EL (cell line): Measurements from ENCODE around the gene AHI1.
A peak's percentile ranks its signal among the peaks of the same experiment; 100 is the strongest.

Experiments
- DNase-seq: peaks from one replicate; pipeline ENCODE4 v3.0.0-alpha.2; 2016

Gene AHI1

DNA sequence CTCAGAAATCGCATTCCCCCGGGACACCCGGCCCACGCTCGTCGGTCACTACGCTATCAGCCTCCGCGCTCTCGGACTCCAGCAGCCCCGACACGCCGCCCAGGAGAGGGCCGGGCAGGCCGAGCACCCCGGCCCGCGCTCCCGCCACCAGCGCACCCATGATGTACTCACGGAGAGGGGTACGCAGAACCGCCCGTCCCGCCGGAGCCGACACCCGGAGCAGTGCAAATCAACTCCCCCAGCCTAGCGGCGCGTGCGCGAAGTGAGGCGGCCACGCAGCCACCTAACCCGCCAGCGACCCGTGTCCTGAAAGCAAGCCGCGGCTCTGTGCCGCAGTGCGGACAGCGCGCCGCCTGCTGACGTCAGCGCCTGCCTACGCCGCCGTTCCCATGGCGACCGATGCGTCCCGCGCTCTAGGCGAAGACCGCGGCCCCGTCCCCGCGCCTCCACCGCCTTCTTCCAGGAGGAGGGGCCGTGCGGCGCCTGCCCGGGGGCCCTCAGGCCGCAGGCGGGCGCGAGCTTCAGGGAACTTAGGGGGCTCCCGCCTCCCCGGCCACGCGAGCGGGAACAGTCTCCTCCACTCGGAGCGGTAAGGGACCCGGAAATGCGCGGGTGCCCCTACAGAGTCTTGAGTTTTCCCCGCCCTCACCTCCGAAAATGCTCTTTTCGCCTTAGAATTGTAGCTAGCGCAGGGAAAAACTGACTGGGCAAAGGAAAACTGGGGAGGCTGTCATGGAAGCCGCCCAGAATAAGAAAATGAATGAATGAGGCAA lies at the start of gene AHI1:
AHI1 (minus strand) TSS at position 329 of the 773 bp plus-strand sequence. CDS start 5,503 bp downstream, outside the sequence.
- DNase-seq, result peak; percentile 94

DNA sequence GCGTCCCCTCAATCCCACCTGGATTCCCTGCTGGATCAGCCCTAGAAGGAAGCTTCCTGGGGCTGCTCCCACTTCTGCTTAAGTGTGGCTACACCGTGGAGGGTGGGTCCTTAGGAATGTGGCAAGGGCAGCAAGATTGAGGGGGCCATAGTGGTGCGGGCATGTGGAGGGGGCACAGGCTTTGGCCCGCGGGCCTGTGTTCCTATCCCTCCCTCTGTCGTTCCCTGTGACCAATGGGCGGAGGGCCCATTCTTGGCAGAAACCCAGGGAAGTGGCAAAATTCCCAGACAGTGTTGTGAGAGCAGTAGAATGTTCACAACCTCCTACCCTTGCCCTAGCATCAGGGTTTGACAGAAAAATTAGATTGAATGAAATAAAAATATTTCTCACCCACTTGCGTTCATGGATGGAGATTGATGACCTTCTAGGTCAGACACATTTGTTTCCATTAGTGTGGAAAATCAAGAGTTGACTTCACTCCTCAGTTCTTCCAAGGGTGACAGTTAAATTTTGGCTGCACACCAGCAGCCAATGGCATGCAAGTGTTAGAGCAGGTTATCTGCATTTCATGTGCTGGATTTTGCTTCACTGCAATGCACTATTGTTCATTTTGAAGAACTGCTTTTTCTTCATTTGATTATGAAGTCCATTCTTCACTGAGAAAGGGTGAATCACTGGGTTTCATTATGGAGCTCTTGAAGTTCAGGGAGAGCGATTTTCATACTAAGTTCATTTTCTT lies 49.3 kb upstream of the AHI1 start:
- DNase-seq, result no peak

DNA sequence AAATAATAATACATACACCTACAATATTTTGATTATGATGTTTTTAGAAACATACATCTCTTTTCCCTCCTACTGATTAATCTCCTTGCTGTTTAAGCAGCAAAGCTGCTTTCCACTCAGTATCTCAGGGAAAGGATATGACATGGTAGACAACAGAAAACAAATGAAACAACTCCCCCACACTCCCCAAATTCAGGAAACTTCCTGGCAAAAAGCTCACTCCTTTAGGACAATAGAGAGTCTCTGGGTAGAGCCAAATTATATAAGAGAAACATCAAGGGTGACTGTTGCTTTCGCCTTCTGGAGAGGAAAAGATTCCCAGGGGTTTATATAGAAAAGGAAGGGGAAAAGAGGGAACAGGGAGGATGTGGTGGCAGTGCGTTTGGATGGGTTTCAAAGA lies 48.7 kb upstream of the AHI1 start:
- no peak for DNase-seq

DNA sequence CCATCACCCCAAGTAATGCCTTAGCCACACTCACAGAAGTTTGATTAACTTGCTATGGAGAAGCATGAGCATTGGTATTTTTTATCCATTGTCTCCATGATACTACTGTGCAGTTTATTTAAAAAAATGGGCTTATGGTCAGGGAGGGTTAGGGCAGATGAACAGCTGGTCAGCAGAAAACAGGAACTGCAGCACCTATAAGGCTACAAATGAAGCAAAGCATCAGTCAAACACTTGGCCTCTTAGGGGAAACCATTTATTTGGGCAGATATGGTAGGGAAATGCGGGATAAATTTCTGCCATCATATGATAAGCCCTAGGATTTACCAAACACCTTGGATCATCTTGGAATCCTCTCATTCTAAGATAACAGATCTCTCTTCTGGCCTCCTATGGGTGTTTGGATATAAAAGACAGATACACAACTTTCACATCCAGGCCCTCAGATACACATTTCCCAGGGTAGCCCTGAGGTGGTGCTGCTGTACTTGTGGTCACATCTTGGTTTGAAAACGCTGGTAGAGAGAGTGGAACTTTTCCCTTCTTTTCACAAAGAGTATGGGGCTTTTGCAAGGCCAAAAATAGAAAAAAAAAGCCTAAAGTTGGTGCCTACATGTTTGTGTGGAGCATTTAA lies 42.8 kb upstream of the AHI1 start:
- DNase-seq, result no peak

DNA sequence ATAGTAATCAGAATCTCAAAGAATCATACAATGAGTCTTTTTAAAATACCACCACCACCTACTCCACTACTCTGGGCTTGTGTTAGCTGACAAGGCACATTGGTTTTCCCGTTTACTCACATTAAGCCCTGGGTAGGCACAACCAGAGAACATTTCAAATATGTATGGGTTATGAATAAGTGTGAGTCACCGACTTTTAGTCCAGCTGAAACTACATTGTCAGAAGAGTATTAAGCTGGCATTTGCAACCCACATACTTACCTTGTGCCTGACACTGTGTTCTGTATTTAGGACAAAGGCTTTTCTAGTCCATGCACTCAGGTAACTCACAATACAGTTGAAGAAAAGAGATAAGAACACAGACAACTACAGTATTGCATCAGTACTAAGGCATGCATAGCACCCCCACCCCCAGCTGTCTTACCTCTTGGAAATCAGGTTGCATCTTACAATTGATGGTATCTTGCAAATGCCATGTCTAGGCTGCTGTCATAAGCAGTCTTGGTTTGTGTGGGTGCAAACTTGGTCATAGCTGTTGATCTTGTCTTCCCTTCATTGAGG lies 40.3 kb upstream of the AHI1 start:
- peak; percentile 85 for DNase-seq

DNA sequence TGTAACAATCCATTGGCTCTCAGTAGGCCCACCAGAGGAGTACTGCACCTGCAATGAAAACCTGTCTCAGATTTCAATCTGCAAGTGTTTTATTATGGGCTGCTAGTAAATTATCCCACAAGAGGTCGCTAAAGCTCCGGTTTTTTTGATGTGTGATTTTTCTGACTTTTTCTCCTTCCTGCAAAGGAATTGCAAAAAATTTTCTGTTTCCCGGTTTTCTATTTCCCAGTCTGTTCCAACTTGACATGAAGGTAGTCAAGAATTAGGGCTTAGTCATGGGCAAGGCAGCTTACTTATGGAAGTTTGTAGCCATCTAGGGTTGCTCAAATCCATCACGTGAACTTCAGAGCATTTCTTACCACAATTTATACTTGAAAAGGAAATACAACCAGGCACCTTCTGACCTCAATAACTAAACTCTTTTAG lies 38.5 kb upstream of the AHI1 start:
- peak; percentile 91 for DNase-seq

DNA sequence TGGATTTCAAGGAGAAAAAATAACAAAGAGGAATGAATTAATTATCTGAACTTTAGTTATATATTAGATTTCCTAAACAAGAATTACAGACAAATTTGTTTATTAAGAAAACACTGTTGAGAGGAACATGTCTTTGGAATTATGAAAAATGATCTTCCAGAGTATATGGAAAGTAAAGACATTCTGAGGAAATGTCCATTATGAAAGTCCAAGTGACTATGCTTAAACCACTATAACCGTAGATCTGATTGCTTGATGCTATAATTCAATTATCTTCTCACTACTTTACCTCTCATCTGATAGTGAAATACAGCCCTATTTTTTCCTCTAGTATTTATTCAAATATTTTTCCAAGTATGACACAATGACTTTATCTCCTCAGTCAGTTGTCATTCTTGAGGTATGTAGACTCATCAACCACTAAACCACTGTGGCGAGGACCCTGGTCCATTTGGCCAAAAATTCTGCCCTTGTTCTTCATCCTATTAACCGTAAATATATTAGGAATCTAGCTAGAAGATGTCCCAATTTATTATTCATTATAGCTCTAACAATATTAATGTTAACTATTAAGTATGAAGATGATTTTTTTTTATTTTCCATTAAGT lies 37.3 kb upstream of the AHI1 start:
- DNase-seq, result peak; percentile 69

DNA sequence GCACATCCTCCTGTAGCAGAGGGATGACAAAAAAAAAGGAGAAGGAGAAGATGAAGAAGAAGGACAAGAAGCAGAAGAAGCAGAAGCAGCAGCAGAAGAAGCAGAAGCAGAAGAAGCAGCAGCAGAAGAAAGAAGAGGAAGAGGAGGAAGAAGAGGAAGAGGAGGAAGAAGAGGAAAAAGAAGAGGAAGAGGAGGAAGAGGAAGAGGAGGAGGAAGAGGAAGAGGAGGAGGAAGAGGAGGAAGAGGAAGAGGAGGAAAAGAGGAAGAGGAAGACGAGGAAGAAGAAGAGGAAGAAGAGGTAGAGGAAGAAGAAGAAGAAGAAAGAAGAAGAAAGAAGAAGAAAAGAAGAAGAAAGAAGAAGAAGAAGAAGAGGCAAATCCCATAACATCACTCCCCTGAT lies 35.0 kb upstream of the AHI1 start:
- DNase-seq, result no peak

DNA sequence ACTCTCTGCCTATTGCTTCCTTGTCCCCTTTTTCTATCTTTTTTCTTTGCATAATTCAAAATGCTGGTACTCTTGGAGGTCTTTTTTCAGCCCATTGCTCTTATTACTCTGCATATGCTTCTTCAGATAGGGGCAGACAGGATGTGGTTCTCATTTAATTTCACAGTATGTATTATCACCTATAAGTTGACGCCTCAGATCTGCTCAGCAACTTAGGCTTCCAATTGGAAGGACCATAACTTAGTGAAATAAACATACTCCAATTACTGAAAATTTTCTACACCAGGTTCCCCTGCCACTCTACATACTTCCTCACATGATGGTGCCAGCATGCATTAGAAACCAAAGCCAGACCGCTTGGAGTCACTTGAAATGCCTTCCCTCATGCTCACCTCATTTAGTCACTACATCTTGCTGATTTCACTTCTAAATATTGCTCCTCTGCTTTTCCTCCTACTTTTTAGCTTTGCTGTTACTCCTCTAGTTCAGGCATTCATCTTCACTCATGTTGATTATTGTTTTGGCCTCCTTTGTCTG lies 34.5 kb upstream of the AHI1 start:
- no peak for DNase-seq

DNA sequence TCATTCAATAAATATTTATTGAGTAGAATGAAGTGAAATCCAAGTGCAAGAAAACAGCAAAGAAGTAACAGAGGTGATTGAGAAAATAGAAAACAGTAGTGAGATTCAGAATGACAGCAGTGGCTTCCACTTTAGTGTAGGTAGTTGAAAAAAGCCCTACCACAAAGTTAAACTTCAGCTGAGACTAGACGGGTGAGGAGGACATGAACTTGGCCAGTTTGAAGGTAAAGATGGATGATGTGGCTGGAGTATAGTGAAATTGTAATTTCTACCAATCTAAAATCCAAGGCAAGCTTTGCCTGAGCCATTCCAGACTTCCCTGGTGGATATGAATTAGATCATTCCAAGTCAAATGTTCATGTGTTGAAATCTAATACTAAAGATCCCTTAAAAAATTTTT lies 32.6 kb upstream of the AHI1 start:
- no peak for DNase-seq

DNA sequence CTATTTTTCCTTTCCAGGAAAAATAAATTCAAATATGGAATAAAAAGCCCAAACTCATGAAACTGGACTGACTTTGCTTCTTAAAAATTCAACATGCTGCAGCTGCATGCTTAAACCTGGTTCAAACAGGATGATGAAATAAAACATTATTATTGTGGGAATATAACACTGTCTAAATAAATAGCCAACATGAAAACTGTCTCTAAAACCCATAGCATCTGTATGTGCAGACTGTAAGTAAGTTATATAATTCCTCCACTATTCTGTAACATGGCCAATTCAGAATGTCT lies 30.4 kb upstream of the AHI1 start:
- DNase-seq, result no peak

DNA sequence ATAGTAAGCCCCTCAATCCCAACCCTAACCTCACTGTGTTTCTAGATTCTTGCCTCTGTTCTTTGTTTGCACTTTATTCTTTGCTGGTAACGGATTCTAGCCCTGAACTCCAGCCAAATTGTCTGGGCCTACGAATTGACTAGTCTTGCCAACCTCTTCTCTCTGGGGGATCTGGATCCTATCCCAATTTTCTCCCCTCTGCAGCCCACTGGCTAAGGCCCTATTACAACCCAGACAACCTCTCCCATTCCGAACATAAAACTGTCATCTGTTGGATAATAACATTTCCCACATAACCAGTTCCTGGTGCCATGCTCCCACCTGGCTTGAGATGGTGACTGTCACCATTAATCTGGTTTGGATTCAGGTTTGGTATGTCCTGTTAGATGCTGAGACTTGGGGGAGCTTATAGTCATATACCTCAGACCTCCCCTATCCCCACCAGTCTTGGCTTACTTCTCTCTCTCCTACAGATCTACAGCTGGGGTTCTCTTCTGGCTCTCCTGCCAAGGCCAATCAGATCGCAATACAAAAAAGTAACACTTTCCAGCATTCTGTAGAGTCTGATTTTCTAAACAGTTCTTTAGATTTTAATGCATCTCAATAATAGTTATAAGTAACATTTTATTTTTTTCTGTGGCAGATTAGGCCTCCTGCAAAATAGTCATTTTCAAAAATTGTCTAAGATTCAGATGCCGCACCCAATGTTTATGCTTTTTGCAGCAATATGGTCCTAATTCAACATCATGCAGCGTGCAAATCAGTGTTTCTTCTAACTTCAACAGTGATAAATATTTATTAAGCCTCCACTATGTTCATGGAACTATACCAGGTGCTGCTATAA lies 29.8 kb upstream of the AHI1 start:
- DNase-seq, result no peak

DNA sequence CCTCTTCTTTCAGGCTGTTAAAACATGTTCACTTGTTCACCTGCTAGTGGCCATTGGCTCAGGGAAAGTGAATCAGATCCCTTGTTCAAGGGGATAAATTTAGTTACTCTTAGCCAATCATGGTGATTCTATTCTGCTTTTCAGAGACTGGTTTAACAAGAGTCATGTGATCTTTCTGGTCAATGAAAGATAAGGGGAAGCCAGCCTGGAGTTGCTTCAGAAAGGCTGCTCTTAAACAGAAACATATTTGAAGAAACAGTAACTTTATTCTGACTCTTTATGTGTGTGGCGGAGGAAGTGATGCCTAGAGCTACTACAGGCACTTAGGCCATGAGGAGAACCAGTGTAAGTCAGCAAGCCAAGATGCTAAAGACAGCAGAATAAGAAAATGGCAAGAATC lies 28.1 kb upstream of the AHI1 start:
- DNase-seq, result no peak

DNA sequence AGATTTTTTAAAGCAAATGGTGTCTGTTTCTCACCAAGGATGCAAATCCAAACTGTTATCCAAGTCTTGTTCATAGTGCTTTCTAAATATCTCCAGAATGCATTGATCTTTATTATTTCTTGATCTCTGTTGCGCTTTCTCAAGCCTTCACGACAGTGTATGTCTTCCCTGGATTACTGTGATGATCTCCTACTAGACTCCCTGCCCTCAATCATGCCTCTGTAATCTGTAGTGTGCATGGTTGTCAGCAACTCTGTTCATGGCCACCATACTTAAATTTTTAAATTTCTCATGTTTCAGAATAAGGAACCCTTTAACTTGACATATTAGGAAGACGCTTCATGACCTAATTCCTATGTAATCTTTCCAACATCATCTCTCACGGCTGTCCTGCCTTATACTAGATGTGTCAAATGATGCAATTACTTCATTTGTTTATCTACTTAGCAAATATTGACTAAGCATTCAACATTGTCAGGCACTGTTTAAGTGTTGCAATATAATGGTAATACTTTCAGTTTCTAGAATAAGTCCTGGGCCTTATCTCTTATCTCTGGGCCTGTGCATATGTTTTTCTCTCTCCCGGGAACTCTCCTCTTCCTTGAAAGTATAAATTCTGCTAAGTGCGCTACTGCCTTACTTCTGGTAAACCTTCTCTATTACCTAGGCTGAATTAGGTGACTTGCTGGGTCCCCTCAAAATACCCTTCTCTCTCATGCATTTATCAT lies 25.6 kb upstream of the AHI1 start:
- DNase-seq, result peak; percentile 48

DNA sequence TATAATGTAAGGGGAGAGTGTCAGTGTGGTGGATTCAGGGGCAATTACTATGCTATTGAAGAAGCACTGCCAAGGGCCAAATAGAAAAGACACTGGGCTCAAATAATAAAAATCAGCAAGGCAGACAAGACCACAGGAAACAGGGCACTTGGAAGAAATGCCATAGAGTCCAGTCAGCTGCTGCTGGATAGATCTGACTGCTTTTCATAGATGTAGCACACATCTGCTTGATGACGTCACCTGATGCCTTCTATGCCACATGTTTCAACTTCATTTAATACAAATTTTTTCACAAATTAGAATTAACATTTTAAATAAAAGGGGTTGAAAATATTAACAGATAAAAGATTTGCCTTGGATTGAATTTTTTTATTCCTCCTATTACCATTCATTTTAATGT lies 23.9 kb upstream of the AHI1 start:
- DNase-seq, result peak; percentile 82

DNA sequence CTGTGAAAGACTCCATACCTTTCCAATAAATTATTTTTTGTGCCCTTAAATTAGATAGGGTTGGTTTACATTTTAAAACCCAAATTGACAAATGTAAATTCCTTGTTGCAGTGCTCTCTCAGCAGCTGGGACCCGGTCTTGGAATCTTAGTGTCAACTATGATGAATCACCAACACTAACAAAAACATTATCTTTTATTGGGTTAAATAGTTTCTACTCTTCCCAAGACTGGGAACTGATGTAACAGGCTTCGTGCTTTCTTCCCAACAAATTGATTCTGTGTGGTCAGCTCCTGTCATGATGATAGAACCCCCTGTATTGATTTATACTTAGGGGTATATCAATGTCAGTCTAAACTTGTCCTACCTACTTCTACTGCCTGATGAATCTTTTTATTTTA lies 23.2 kb upstream of the AHI1 start:
- peak; percentile 74 for DNase-seq

DNA sequence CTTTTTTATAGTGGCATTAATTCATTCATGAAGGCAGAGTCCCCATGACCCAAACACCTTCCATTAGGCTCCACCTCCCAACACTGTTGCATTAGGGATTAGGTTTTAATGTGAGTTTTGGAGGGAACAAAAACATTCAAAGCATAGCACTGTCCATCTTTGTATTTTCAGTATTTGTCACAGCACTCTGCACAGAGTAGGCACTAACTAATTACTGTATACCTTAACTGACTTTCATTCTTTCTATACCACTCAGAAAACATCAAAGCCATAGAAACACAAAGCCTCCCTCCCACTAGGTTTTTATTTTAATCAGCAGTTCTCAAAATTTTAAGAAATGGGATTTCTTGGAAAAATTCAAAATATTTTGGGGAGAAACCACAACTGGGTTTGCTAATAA lies 21.8 kb upstream of the AHI1 start:
- no peak for DNase-seq

DNA sequence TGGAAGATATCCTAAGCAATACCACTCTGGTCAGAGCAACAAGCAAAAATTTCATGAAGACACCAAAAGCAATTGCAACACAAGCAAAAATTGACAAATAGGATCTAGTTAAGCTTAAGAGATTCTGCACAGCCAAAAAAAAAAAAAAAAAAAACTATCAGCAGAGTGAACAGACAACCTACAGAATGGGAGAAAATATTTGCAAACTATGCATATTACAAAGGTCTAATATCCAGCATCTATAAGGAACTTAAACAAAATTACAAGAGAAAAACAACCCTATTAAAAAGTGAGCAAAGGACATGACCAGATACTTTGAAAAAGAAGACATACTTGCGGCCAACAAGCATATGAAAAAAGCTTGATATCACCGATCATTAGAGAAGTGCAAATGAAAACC lies 20.0 kb upstream of the AHI1 start:
- DNase-seq, result no peak

DNA sequence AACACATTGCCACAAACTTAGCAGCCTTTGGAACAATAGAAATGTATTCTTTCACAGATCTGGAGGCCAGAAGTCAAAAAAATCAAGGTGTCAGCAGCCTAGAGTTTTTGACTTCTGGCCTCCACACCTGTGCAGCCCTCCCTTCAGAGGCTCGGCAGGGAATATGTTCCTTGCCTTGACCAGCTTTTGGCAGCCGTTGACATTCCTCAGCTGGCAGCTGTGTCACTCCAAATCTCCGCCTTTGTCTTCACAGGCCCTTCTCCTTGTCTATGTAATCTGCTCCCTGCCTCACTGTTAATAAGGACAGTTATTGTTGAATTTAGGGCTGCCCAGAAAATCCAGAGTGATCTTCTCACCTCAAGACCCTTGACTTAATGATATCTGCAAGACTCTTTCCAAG lies 17.2 kb upstream of the AHI1 start:
- no peak for DNase-seq

DNA sequence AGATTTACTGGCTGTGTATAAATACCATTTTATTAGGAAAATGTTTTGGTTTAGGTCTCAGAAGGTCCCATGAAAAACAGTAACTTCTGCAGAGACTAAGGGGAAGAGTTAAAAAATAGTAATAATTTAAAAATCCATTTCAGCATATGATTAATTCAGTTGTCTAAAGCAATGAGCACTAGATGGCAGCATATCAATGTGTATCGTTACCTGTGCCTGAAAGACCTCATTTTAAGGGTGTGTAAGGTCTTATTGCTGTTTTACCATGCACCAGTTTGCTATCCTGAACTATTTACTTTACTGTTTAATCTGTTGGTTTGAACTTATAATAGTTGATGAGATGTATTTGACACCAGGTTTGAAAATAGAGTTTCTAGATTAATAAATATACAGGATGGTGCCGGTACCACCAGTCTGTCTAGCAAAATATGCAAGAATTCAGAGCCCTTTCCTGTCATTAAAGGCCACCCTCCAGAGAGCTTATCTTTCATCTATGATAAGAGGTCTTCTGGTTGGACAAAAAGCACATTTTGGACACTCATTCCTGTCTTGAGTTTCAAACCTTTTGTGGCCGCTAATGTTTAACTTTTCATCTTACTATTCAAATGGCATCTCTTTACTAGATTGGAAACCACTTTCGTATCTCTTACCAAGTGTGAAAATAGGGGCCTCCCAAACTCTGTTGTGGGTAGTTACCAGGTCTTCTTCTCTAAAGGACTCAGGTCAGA lies 8.9 kb upstream of the AHI1 start:
- DNase-seq, result peak; percentile 56

DNA sequence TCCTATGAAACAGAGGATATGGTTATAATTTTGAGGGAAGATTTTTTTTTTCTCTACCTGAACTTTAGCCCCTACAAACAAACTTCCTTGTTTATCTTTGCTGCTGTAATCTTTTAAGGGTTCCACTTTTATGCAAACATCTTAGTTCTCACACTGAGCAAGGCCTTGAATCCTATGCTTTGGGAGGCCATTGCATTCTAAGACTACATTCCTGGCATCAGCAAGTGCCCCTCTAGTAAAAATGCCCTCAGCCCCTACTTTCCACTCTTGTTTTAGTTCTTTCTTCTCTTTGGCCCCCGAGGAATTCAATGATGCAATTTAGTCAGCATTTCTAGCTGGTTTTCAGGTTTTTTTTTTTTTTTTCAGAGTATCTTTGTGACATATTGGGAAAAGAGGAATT lies 8.1 kb upstream of the AHI1 start:
- DNase-seq, result no peak
